Smooth muscle cell (in vitro differentiated cells): ENCODE results near the gene RAB11A. TPM values are rescaled to one million over a fixed set of nuclear protein-coding genes. Genes with fewer than 3 reads are reported as not detected.
A peak's percentile ranks its signal among the peaks of the same experiment; 100 is the strongest.

Experiments
- DNase-seq: peaks from one replicate; lab custom pipeline; 2025; ENCODE audit not compliant: unreplicated experiment; lab: John Stamatoyannopoulos, UW
- H2AFZ ChIP-seq: fragments of 200-600 bp; sonication (generic); 2 replicates; pipeline ENCODE4 v1.6.0; 2016; ENCODE audit warnings: antibody characterized with exemption, low read depth, mild to moderate bottlenecking
- H3F3A ChIP-seq: fragments of 200-600 bp; sonication (generic); 2 replicates; pipeline ENCODE4 v1.6.0; 2017; ENCODE audit warnings: antibody characterized with exemption, low read depth
- H3K27ac ChIP-seq: fragments of 200-600 bp; sonication (generic); 2 replicates; pipeline ENCODE4 v1.5.1; 2016; ENCODE audit warnings: low read depth, mild to moderate bottlenecking
- H3K27me3 ChIP-seq: fragments of 200-600 bp; sonication (generic); 2 replicates; pipeline ENCODE4 v1.6.1; 2016; ENCODE audit warnings: low read depth, mild to moderate bottlenecking
- H3K36me3 ChIP-seq: fragments of 200-600 bp; sonication (generic); 2 replicates; pipeline ENCODE4 v1.5.1; 2016; ENCODE audit warnings: low read depth
- H3K4me1 ChIP-seq: fragments of 200-600 bp; sonication (generic); 2 replicates; pipeline ENCODE4 v1.5.1; 2016; ENCODE audit warnings: low read depth
- H3K4me2 ChIP-seq: fragments of 200-600 bp; sonication (generic); 2 replicates; pipeline ENCODE4 v1.6.0; 2016; ENCODE audit warnings: mild to moderate bottlenecking
- H3K4me3 ChIP-seq: fragments of 200-600 bp; sonication (generic); 2 replicates; pipeline ENCODE4 v1.5.1; 2016; ENCODE audit warnings: mild to moderate bottlenecking
- H3K79me2 ChIP-seq: fragments of 200-600 bp; sonication (generic); 2 replicates; pipeline ENCODE4 v1.6.0; 2016; ENCODE audit warnings: low read depth, mild to moderate bottlenecking
- H3K9ac ChIP-seq: fragments of 200-600 bp; sonication (generic); 2 replicates; pipeline ENCODE4 v1.6.0; 2016; ENCODE audit warnings: low read depth
- H3K9me3 ChIP-seq: fragments of 200-600 bp; sonication (generic); replicated peaks from 2 replicates; pipeline ENCODE4 v1.5.1; 2016; ENCODE audit warnings: low read depth
- H4K20me1 ChIP-seq: fragments of 200-600 bp; sonication (generic); 2 replicates; pipeline ENCODE4 v1.6.0; 2016; ENCODE audit warnings: low read depth
- CTCF ChIP-seq: fragments of 200-600 bp; sonication (generic); IDR thresholded peaks from 2 replicates; pipeline ENCODE4 v1.5.1; 2017; ENCODE audit warnings: borderline replicate concordance, mild to moderate bottlenecking, antibody characterized with exemption; ENCODE audit not compliant: insufficient read depth, poor library complexity, severe bottlenecking
- WGBS: methylation state at CpG from one replicate; pipeline ENCODE4 v1.1.7; 2016; ENCODE audit warnings: low lambda C conversion rate; 5-methylcytosine and 5-hydroxymethylcytosine counted together
- polyA plus RNA-seq: library from polyadenylated mRNA; unstranded; fragments of >200 nt; fragmentation: Nextera tagmentation; extraction: Ambion mirVana; gene quantifications from 2 replicates; pipeline ENCODE4 v1.2.1, GENCODE V29; 2016
- total RNA-seq: library from RNA; depleted of rRNA; stranded (reverse); fragments of >200 nt; gene quantifications from 2 replicates; pipeline ENCODE4 v1.2.3, GENCODE V29; 2014

Gene RAB11A
- total and polyA plus RNA-seq, 2 experiments from 2014 or later: 206 to 300 TPM

DNA sequence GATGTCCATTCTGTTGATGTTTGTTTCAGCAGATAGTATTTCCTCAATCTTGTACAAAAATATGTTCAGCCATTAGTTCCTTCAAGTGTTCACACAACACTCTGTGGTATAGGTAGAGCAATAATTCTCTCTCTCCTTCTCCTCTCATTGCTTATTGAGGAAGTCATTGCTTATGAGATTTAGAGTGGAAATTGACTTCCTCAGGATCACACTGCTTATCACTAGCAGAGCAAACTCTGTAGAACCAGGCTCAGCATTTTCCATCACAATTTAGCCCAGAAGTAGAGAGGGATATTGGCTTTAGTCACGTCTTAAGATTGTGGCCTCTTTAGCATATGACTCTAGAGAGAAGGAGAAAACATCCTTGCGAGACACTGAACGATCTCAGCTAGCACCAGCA lies 31.2 kb downstream of the RAB11A start:
- no peaks in the 10 kb centered on the region for H3K27me3 ChIP-seq
- H4K20me1 ChIP-seq: peaks cover 37% of the 10 kb centered on the region
- no peaks in the 10 kb centered on the region for H3K36me3 ChIP-seq
- TF ChIP-seq CTCF: no peak
- H3K4me1 ChIP-seq: no peaks in the 10 kb centered on the region
- no peak overlapping the region for H3K27ac ChIP-seq
- 89% methylated on average over 3 of the region's 3 CpGs for WGBS
- no peak overlapping the region for H3K9ac ChIP-seq
- DNase-seq: no peak
- no peaks in the 10 kb centered on the region for H3K79me2 ChIP-seq
- no peak overlapping the region for H3K4me3 ChIP-seq
- no peaks in the 10 kb centered on the region for H3K9me3 ChIP-seq
- H3K4me2 ChIP-seq: no peak overlapping the region
- no peak overlapping the region for H2AFZ ChIP-seq
- no peaks in the 10 kb centered on the region for H3F3A ChIP-seq

DNA sequence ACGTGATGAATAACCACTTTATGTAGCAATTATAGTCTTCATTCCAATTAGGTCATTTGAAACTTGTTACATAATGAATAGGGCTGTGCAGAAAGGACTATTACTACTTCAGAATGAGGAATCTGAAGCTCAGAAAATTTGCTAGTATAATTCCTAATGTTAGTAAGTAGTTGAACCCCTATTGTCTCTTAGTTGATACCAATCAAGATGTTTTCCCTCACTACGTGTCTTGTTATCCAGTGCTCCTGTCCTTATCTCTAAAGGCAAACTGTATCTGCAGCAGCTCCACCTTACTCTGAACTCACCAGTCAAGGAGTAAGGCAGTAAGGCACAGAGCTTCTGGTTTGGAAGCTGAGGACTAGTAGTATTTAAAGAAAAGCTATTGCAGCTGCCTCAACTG lies 32.0 kb downstream of the RAB11A start:
- Histone ChIP-seq H3K27ac (peak overlapping the region; percentile 55), H3K79me2 (no peaks in the 10 kb centered on the region), H4K20me1 (peaks cover 36% of the 10 kb centered on the region), H3K9ac (no peak overlapping the region), H3K4me1 (no peaks in the 10 kb centered on the region), H2AFZ (no peak overlapping the region), H3K4me2 (no peak overlapping the region), H3K36me3 (no peaks in the 10 kb centered on the region), H3F3A (no peaks in the 10 kb centered on the region), H3K27me3 (no peaks in the 10 kb centered on the region), H3K4me3 (no peak overlapping the region), H3K9me3 (no peaks in the 10 kb centered on the region)
- no peak for TF ChIP-seq CTCF
- DNase-seq: no peak
- WGBS: 65% methylated on average over 2 of the region's 2 CpGs

- 84% methylated on average over 3 of the region's 3 CpGs for WGBS
- DNase-seq: no peak
- Histone ChIP-seq H3K9ac (no peak overlapping the region), H3F3A (no peaks in the 10 kb centered on the region), H3K4me1 (no peaks in the 10 kb centered on the region), H2AFZ (no peak overlapping the region), H3K27ac (peak overlapping the region; percentile 55), H3K79me2 (no peaks in the 10 kb centered on the region), H3K9me3 (no peaks in the 10 kb centered on the region), H3K4me2 (no peak overlapping the region), H4K20me1 (peaks cover 31% of the 10 kb centered on the region), H3K36me3 (no peaks in the 10 kb centered on the region), H3K27me3 (no peaks in the 10 kb centered on the region), H3K4me3 (no peak overlapping the region)
- no peak for TF ChIP-seq CTCF
Observed at GRCh38 chr15:65901836-65902235, 32.5 kb downstream of the RAB11A start.

DNA sequence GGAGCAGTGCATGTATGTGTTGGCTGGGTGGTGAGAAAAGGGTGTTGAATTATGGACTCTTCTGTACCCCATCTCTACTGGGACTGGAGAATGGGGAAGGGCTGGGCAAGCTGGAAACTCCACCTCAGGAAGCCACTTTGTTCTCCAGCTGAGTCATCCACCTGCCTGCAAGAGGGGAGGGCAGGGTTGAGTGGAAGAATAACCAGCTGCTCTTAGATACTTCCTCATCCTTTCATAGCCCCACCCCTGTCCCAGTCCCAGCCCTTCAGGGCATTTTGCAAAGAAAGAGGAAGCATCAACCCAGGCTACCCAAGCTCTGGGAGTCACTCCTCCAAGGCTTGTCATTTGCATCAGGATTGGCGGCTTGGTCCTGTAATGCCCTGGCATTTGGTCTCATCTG lies 33.1 kb downstream of the RAB11A start:
- peaks cover 26% of the 10 kb centered on the region for H4K20me1 ChIP-seq
- no peak for DNase-seq

More for the DNA sequence above, 33.1 kb downstream of the RAB11A start:
- no peak overlapping the region for H3K9ac ChIP-seq
- no peaks in the 10 kb centered on the region for H3K27me3 ChIP-seq
- no peaks in the 10 kb centered on the region for H3K9me3 ChIP-seq
- 78% methylated on average over 1 of the region's 1 CpG for WGBS
- no peaks in the 10 kb centered on the region for H3K36me3 ChIP-seq
- no peak for TF ChIP-seq CTCF
- H3K79me2 ChIP-seq: no peaks in the 10 kb centered on the region
- H2AFZ ChIP-seq: no peak overlapping the region
- no peaks in the 10 kb centered on the region for H3K4me1 ChIP-seq
- H3K27ac ChIP-seq: peak overlapping the region; percentile 55
- H3K4me3 ChIP-seq: no peak overlapping the region
- no peak overlapping the region for H3K4me2 ChIP-seq
- no peaks in the 10 kb centered on the region for H3F3A ChIP-seq
